GM19372 (cell line): ENCODE data around the gene ANKRD34B.
"Not testable (repeated sequence)": the region's sequence is repeated elsewhere in the genome, so short reads cannot be mapped to it uniquely, and the experiment has no call there.

ENCODE experiments used
- ATAC-seq: cut with Tn5 transposase; IDR thresholded peaks from one replicate; pipeline ENCODE4 v1.9.1; 2021; ENCODE audit warnings: mild to moderate bottlenecking, low read depth, moderate library complexity; ENCODE audit not compliant: unreplicated experiment

Gene ANKRD34B

GRCh38 chr5:80569961-80570786 lies at the start of gene ANKRD34B:
Gene ANKRD34B (minus strand): TSS chr5:80570280. CDS start chr5:80560019, 10,261 bp downstream.
- no peak for ATAC-seq

- no peak for ATAC-seq
These were observed 49.0 kb upstream of the ANKRD34B start for GRCh38 chr5:80619086-80619485.

DNA sequence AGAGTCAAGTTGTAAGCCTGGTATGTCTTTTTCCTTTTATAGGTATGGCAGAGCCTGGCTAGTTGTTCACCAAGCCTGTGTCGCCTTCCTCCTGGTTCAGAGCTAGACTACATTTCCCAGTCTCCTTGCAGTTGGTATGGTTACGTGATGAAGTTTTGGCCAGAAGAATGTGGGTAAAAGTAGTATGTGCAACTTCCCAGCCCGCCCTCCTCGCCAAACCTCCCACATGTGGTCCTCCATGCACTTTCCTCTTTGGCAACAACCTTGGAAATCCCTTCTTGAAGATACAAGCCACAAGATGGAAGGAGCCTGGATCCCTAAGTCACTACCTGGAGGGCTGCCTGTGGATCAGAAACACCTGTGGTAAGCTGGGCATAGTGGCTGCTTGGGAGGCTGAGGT lies 48.4 kb upstream of the ANKRD34B start:
- no peak for ATAC-seq

- no peak for ATAC-seq
These were observed 45.3 kb upstream of the ANKRD34B start for GRCh38 chr5:80615266-80615914.

DNA sequence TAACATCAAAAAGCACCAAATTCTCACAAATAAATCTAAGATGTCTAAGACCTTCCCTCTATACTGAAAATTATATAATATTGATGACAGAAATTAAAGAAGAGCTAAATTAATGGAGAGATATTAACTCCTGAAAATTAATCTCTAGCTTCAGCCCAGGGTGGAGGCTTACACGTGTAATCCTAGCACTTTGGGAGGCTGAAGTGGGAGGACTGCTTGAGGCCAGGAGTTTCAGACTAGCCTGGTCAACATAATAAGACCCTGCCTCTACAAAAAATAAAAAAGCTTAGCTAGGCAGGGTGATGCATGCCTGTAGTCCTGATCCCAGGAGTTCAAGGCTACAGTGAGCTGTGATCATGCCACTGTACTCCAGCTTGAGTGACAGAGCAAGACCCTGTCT lies 39.6 kb upstream of the ANKRD34B start:
- no peak for ATAC-seq

GRCh38 chr5:80608731-80609130 lies 38.7 kb upstream of the ANKRD34B start:
- ATAC-seq = no peak

DNA sequence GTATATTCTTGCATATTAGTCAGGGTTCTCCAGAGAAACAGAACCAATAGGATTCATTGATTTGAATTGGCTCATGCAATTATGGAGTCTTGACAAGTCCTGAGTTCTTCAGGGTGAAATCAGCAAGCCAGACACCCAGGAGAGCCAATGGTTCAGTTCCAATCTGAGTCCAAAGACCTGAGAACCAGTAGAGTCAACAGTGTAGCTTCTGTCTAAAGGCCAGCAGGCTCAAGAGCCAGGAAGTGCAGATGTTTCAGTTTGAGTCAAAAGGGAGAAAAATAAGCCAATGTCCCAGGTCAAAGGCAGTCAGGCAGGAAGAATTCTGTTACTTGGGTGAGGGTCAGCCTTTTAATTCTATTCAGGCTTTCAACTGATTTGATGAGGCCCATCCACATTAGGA lies 37.8 kb upstream of the ANKRD34B start:
- ATAC-seq = peak; percentile 61

- no peak for ATAC-seq
These were observed 37.3 kb upstream of the ANKRD34B start for GRCh38 chr5:80607343-80607742.

DNA sequence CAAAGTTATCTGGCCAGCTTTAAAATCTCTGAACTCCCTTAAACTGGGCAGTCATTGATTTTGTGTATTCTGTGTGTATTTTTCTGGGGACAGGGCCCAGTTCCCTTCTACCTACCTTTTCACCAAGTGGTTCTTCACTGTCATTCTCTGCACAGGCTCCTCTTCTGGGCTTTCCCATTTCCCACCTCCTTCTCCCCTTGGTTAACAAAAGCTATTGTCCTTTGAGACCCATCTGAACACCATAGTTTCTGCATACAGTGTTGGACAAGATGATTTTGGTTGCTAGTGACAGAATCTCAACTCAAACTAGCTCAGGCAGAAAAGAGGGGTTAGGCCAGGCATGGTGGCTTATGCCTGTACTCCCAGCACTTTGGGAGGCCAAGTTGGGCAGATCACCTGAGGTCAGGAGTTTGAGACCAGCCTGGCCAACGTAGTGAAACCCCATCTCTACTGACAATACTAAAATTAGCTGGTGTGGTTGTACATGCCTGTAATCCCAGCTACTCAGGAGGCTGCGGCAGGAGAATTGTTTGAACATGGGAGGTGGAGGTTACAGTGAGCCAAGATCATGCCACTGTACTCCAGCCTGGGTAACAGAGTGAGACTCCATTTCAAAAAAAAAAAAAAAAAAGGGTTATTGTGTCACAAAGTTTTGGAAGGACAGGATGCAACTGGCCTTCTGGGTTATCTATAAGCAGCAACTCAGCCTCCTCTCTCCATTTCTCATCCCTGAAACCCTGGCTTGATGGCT lies 31.0 kb upstream of the ANKRD34B start:
- ATAC-seq = no peak

DNA sequence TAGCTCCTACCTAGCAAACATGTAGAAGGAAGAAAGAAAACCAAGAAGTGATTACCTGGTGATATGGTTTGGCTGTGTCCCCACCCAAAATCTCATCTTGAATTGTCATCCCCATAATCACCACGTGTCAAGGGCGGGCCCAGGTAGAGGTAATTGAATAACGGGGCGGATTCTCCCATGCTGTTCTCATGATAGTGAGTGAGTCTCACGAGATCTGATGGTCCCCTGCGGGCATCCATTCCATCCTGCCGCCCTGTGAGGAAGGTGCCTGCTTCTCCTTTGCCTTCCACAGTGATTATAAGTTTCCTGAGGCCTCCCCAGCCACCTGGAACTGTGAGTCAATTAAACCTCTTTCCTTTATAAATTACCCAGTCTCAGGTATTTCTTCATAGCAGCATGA lies 27.4 kb upstream of the ANKRD34B start:
- no peak for ATAC-seq

- ATAC-seq = no peak
These were observed 24.7 kb upstream of the ANKRD34B start for GRCh38 chr5:80594810-80595209.

- no peak for ATAC-seq
These were observed 22.7 kb upstream of the ANKRD34B start for GRCh38 chr5:80592761-80593160.

DNA sequence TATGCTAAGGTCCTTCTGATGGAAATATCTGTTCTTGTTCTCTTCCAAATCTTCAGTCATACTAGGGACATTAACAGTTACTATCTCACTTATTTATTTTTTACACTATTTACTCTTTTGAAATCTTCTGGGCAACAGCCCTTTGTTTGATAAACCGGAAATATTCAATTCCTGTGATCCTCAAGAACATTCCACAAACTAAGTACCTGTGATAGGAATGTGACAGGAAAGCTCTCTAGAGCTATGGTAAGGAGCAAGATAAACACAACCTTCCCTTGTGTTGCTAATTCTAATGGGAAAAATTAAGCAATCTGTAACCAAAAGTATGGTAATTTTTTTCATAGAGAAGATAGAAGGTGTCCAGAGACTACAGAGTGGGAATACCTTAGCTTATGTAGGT lies 22.0 kb upstream of the ANKRD34B start:
- ATAC-seq = no peak

DNA sequence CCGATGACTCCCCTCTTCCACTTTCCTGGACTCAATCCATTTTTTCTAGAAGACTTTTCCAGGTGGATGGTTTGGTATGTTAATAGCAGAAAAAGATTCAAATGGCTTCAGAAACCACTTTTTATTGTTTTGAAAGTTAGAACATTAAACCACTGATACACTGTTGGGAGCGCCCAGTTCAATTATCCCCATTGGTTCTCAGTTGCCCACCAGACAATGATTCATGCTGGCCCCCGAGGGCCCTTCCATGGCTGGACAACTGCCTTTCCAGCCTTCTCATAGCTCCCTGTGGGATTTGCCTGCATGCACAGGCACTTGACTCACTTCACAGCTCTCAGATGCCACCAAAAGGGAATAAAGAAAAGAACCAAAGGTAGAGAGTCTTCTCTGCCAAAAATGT lies 21.3 kb upstream of the ANKRD34B start:
- no peak for ATAC-seq

- no peak for ATAC-seq
These were observed 20.7 kb upstream of the ANKRD34B start for GRCh38 chr5:80590766-80591165.

- ATAC-seq = no peak
These were observed 18.9 kb upstream of the ANKRD34B start for GRCh38 chr5:80588858-80589540.

DNA sequence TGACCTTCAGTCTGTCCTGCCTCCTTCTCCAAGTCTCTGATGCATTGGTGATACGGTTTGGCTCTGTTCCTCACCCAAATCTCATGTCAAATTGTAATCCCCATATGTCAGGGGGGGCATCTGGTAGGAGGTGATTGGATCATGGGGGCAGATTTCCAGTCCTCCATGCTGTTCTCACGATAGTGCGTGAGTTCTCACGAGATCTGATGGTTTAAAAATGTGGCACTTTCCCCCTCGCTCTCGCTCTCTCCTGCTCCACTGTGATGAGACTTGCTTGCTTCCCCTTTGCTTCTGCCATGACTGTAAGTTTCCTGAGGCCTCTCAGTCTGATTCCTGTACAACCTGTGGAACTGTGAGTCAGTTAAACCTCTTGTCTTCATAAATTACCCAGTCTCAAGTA lies 14.7 kb upstream of the ANKRD34B start:
- ATAC-seq = no peak

- not testable (repeated sequence) for ATAC-seq
These were observed 10.2 kb upstream of the ANKRD34B start for GRCh38 chr5:80580291-80580690.

GRCh38 chr5:80579050-80579449 lies 9.0 kb upstream of the ANKRD34B start:
- no peak for ATAC-seq

DNA sequence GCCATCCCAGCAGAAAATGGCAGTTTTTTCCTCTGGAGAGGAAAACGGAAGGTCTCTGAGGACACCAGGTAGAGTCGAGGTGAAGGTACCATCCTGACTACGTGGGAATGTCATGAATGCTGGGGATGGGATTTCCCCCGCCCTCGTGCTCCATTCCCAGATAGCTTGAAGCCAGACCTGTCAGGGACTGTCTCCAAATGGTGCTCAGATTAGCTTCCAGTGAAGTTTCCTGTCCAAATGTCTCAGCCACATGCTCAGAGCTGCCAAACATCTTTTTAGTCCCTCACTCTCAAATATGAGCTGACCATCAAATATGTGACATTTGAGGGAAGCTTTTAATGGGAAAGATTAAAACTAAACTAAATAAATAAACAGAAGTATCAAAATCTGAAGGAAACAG lies 7.6 kb upstream of the ANKRD34B start:
- no peak for ATAC-seq

GRCh38 chr5:80576383-80576782 lies 6.3 kb upstream of the ANKRD34B start:
- no peak for ATAC-seq
